ENCODE results near the gene KIAA0319L. TPM values are rescaled to one million over a fixed set of nuclear protein-coding genes. Genes with fewer than 3 reads are reported as not detected.

Gene KIAA0319L
- total RNA-seq, 1 experiment from 2014 or later, result 20.9 TPM

DNA sequence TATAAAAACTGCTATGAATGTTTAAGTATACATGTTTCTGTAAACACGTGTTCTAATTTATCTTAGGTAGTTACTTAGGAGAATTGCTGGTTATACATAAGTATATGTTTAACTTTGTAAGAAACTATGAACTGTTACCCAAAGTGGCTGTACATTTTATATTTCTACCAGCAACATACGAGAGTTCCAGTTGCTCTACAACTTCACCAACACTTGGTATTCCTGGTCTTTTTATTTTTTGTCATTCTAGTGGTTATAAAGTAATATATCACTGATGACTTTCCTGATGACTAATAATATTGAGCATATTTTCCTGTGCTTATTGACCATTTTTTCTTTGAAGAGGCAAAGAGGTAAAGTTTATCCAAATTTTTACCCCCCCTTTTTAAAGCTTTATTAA, 76.0 kb downstream of the KIAA0319L start:
- no peaks in the 10 kb centered on the region for H3K79me2 ChIP-seq (ENCODE audit: low read length)
- no peaks in the 10 kb centered on the region for H3F3A ChIP-seq (ENCODE audit: low read length, unreplicated experiment)
- H3K27ac ChIP-seq (ENCODE audit: low read length), result no peak overlapping the region
- DNase-seq (no peak), ATAC-seq (no peak)
- no peak overlapping the region for H3K9ac ChIP-seq (ENCODE audit: low read length)
- ChIA-PET POLR2A (ENCODE audit: unreplicated experiment) (no interaction called here), CTCF (no interaction called here)
- H3K9me3 ChIP-seq (ENCODE audit: low read length), result no peaks in the 10 kb centered on the region
- no peaks in the 10 kb centered on the region for H3K27me3 ChIP-seq (ENCODE audit: low read length)
- BruUV-seq (replicated peaks), result no TSS peak
- peaks cover 8% of the 10 kb centered on the region for H3K4me1 ChIP-seq (ENCODE audit: insufficient read depth, low read length)
- H2AFZ ChIP-seq (ENCODE audit: low read length), result no peak overlapping the region
- H4K20me1 ChIP-seq (ENCODE audit: low read length), result no peaks in the 10 kb centered on the region
- TF ChIP-seq, protein P1, sequence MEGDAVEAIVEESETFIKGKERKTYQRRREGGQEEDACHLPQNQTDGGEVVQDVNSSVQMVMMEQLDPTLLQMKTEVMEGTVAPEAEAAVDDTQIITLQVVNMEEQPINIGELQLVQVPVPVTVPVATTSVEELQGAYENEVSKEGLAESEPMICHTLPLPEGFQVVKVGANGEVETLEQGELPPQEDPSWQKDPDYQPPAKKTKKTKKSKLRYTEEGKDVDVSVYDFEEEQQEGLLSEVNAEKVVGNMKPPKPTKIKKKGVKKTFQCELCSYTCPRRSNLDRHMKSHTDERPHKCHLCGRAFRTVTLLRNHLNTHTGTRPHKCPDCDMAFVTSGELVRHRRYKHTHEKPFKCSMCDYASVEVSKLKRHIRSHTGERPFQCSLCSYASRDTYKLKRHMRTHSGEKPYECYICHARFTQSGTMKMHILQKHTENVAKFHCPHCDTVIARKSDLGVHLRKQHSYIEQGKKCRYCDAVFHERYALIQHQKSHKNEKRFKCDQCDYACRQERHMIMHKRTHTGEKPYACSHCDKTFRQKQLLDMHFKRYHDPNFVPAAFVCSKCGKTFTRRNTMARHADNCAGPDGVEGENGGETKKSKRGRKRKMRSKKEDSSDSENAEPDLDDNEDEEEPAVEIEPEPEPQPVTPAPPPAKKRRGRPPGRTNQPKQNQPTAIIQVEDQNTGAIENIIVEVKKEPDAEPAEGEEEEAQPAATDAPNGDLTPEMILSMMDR (conservative IDR thresholded peaks at IDR 0.05; ENCODE audit: low read depth, low read length), result no peak
- H3K4me2 ChIP-seq (ENCODE audit: low read length), result no peak overlapping the region
- no peaks in the 10 kb centered on the region for H3K9me2 ChIP-seq (replicated peaks; ENCODE audit: low read length)
- intact Hi-C loops (cut with micrococcal nuclease), result no loop called here
- no peak overlapping the region for H3K4me3 ChIP-seq (ENCODE audit: low read length)
- H3K36me3 ChIP-seq (ENCODE audit: low read depth, low read length), result no peaks in the 10 kb centered on the region; the same call in 1 of the 2 replicates

DNA sequence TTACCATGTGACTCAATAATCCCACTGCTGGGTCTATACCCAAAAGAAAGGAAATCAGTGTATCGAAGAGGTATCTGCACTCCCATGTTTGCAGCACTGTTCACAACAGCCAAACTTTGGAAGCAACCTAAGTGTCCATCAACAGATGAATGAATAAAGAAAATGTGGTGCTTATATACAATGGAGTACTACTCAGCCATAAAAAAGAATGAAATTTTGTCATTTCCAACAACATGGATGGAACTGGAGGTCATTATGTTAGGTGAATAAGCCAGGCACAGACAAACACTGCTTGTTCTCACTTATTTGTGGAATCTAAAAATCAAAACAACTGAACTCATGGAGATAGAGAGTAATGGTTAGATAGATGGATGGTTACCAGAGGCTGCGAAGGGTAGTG, 79.3 kb downstream of the KIAA0319L start:
- H3K4me2 ChIP-seq (ENCODE audit: low read length), result no peak overlapping the region
- ChIA-PET CTCF (no interaction called here), POLR2A (ENCODE audit: unreplicated experiment) (no interaction called here)
- ATAC-seq, result no peak
- H3K9ac ChIP-seq (ENCODE audit: low read length), result no peak overlapping the region
- H3K9me3 ChIP-seq (ENCODE audit: low read length), result no peaks in the 10 kb centered on the region
- peaks cover 13% of the 10 kb centered on the region for H3K4me1 ChIP-seq (ENCODE audit: insufficient read depth, low read length)
- no peaks in the 10 kb centered on the region for H3K27me3 ChIP-seq (ENCODE audit: low read length)
- no peaks in the 10 kb centered on the region for H3K9me2 ChIP-seq (replicated peaks; ENCODE audit: low read length)
- intact Hi-C loops (cut with micrococcal nuclease), result no loop called here
- H3F3A ChIP-seq (ENCODE audit: low read length, unreplicated experiment), result no peaks in the 10 kb centered on the region
- H4K20me1 ChIP-seq (ENCODE audit: low read length), result no peaks in the 10 kb centered on the region
- no peak for DNase-seq
- no peak overlapping the region for H3K4me3 ChIP-seq (ENCODE audit: low read length)
- TF ChIP-seq EZH2phosphoT487 (IDR thresholded peaks at IDR 0.05; ENCODE audit: borderline replicate concordance, low read length) (no peak), EZH2 (IDR thresholded peaks at IDR 0.05; ENCODE audit: low read length, unreplicated experiment) (no peak)
- TF ChIP-seq, protein P1 (conservative IDR thresholded peaks at IDR 0.05; ENCODE audit: low read depth, low read length), result no peak
- no peak overlapping the region for H3K27ac ChIP-seq (ENCODE audit: low read length)
- no peaks in the 10 kb centered on the region for H3K79me2 ChIP-seq (ENCODE audit: low read length)
- no peaks in the 10 kb centered on the region; the same call in 1 of the 2 replicates for H3K36me3 ChIP-seq (ENCODE audit: low read depth, low read length)
- no TSS peak for BruUV-seq (replicated peaks)
- H2AFZ ChIP-seq (ENCODE audit: low read length), result no peak overlapping the region

DNA sequence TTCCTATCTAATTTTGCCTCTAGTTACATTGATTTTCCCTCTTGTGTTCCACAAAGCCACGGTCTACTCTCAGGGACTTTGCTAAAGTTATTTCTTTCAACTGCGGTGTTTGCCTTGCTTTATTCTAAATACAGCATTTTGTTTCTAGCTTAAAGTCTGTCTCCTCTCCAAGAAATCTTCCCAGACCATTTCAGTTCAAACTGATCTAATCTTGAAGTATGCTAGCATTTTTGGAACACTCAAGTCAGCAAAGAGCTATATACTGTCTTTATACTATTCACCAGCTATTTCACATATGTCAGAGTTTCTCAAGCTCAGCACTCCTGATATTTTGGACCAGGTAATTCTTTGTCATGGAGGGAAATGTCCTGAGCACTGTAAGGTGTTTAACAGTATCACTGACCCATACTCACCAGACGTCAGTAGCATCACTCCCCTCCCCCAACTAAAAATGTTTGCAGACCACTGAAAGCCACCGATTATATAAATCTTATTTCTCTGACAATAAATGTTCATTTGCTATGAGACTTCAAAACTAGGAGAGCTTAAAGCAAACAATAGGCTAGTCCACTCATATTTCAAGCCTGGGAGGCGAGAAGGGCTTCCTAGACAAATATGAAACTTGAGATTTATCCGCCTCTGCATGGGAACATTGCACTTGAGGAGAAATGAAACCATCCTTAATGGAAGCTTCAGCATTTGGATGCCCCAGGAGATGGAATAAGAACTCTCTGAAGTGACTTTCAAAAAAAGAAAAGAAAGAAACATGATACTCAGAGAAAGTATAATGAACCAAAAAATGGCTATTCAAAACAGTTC, 81.1 kb downstream of the KIAA0319L start:
- ChIA-PET POLR2A (ENCODE audit: unreplicated experiment) (interaction anchor here (1.1 kb wide), 1 partner anchor 9 kb away, joined by 6 read pairs; no protein-coding TSS in a partner anchor), CTCF (no interaction called here)
- H2AFZ ChIP-seq (ENCODE audit: low read length), result no peak overlapping the region
- ATAC-seq, result peak; percentile 95
- intact Hi-C loops (cut with micrococcal nuclease), result loop anchor here (1.0 kb wide), 1 partner anchor 8 kb away; no protein-coding TSS in a partner anchor
- H3K27ac ChIP-seq (ENCODE audit: low read length), result peak overlapping the region; percentile 37
- H4K20me1 ChIP-seq (ENCODE audit: low read length), result no peaks in the 10 kb centered on the region
- no peaks in the 10 kb centered on the region for H3K79me2 ChIP-seq (ENCODE audit: low read length)
- H3K9me2 ChIP-seq (replicated peaks; ENCODE audit: low read length), result no peaks in the 10 kb centered on the region
- no peaks in the 10 kb centered on the region for H3K9me3 ChIP-seq (ENCODE audit: low read length)
- no peak overlapping the region for H3K9ac ChIP-seq (ENCODE audit: low read length)
- BruUV-seq (replicated peaks), result no TSS peak
- no peaks in the 10 kb centered on the region; the same call in 1 of the 2 replicates for H3K36me3 ChIP-seq (ENCODE audit: low read depth, low read length)
- H3K27me3 ChIP-seq (ENCODE audit: low read length), result no peaks in the 10 kb centered on the region
- TF ChIP-seq EZH2phosphoT487 (IDR thresholded peaks at IDR 0.05; ENCODE audit: borderline replicate concordance, low read length), result no peak
- no peak for TF ChIP-seq EZH2 (IDR thresholded peaks at IDR 0.05; ENCODE audit: low read length, unreplicated experiment)
- peak overlapping the region; percentile 30 for H3K4me2 ChIP-seq (ENCODE audit: low read length)
- H3K4me3 ChIP-seq (ENCODE audit: low read length), result no peak overlapping the region
- H3K4me1 ChIP-seq (ENCODE audit: insufficient read depth, low read length), result peaks cover 13% of the 10 kb centered on the region
- no peaks in the 10 kb centered on the region for H3F3A ChIP-seq (ENCODE audit: low read length, unreplicated experiment)
- DNase-seq, result peak; percentile 46

Data from PC-3 (cell line).